ENCODE data around the gene ABCA7. TPM values are rescaled to one million over a fixed set of nuclear protein-coding genes. Genes with fewer than 3 reads are reported as not detected.

ABCA7 gene
- total RNA-seq, 2 experiments from 2014 or later, result 114 to 118 TPM

GRCh38 chr19:1015061-1015781, 24.7 kb upstream of the ABCA7 start:
- POLR2A ChIA-PET, result no interaction called here
- no peak overlapping the region for H3K4me3 Mint-ChIP-seq
- H3K4me1 Mint-ChIP-seq (ENCODE audit: low read depth), result peaks cover 25% of the 10 kb centered on the region
- TF ChIP-seq CTCF (IDR thresholded peaks at IDR 0.05), result no peak
- ATAC-seq (ENCODE audit: poor library complexity) (no peak), DNase-seq (no peak)
- Histone ChIP-seq H3K27me3 (ENCODE audit: control insufficient read depth in 1 of 2, insufficient read depth in 2 of 2, low read length in 2 of 2) (no peaks in the 10 kb centered on the region), H3K4me1 (ENCODE audit: insufficient read depth, low read length) (peaks cover 59% of the 10 kb centered on the region), H3K4me3 (ENCODE audit: low read length) (no peak overlapping the region), H3K27ac (ENCODE audit: low read depth in 1 of 2, low read length in 2 of 2) (no peak overlapping the region), H3K36me3 (ENCODE audit: insufficient read depth, low read length) (peaks cover 42% of the 10 kb centered on the region), H3K9me3 (ENCODE audit: control insufficient read depth in 1 of 2, insufficient read depth in 1 of 2, low read length in 2 of 2) (peaks cover 0 to 4% of the 10 kb centered on the region in 2 experiments)
- H3K9me3 Mint-ChIP-seq, result no peaks in the 10 kb centered on the region
- intact Hi-C loops (cut with DNase I, micrococcal nuclease), result no loop called here
- CTCF ChIA-PET, result no interaction called here
- H3K36me3 Mint-ChIP-seq (ENCODE audit: low read depth), result peaks cover 16% of the 10 kb centered on the region
- no peak overlapping the region for H3K27ac Mint-ChIP-seq
- no peaks in the 10 kb centered on the region for H3K27me3 Mint-ChIP-seq

- Histone ChIP-seq H3K9me3 (ENCODE audit: control insufficient read depth in 1 of 2, insufficient read depth in 1 of 2, low read length in 2 of 2) (peaks cover 0 to 4% of the 10 kb centered on the region in 2 experiments), H3K27me3 (ENCODE audit: control insufficient read depth in 1 of 2, insufficient read depth in 2 of 2, low read length in 2 of 2) (no peaks in the 10 kb centered on the region), H3K4me1 (ENCODE audit: insufficient read depth, low read length) (peaks cover 62% of the 10 kb centered on the region), H3K36me3 (ENCODE audit: insufficient read depth, low read length) (peaks cover 37% of the 10 kb centered on the region), H3K4me3 (ENCODE audit: low read length) (no peak overlapping the region), H3K27ac (ENCODE audit: low read depth in 1 of 2, low read length in 2 of 2) (no peak overlapping the region)
- CTCF ChIA-PET, result no interaction called here
- no peak for TF ChIP-seq CTCF (IDR thresholded peaks at IDR 0.05)
- Mint-ChIP-seq H3K36me3 (ENCODE audit: low read depth) (peaks cover 22% of the 10 kb centered on the region), H3K4me1 (ENCODE audit: low read depth) (peaks cover 25% of the 10 kb centered on the region), H3K9me3 (no peaks in the 10 kb centered on the region), H3K27me3 (no peaks in the 10 kb centered on the region), H3K27ac (peak overlapping the region; percentile 74), H3K4me3 (peak overlapping the region; percentile 71)
- ATAC-seq (ENCODE audit: poor library complexity), result no peak
- no peak for DNase-seq
- POLR2A ChIA-PET, result interaction anchor here (1.0 kb wide), 1 partner anchor 60 kb away, joined by 3 read pairs; no protein-coding TSS in a partner anchor
- intact Hi-C loops (cut with DNase I, micrococcal nuclease), result no loop called here
Observed at GRCh38 chr19:1015782-1016646, 23.9 kb upstream of the ABCA7 start.

GRCh38 chr19:1016647-1017114, 23.2 kb upstream of the ABCA7 start:
- Histone ChIP-seq H3K4me1 (ENCODE audit: insufficient read depth, low read length) (peaks cover 69% of the 10 kb centered on the region), H3K27ac (ENCODE audit: low read depth in 1 of 2, low read length in 2 of 2) (no peak overlapping the region), H3K36me3 (ENCODE audit: insufficient read depth, low read length) (peaks cover 37% of the 10 kb centered on the region), H3K4me3 (ENCODE audit: low read length) (no peak overlapping the region), H3K27me3 (ENCODE audit: control insufficient read depth in 1 of 2, insufficient read depth in 2 of 2, low read length in 2 of 2) (no peaks in the 10 kb centered on the region), H3K9me3 (ENCODE audit: control insufficient read depth in 1 of 2, insufficient read depth in 1 of 2, low read length in 2 of 2) (peaks cover 0 to 4% of the 10 kb centered on the region in 2 experiments)
- H3K27me3 Mint-ChIP-seq, result peaks cover 6% of the 10 kb centered on the region
- peak overlapping the region; percentile 74 for H3K27ac Mint-ChIP-seq
- peak overlapping the region; percentile 71 for H3K4me3 Mint-ChIP-seq
- H3K36me3 Mint-ChIP-seq (ENCODE audit: low read depth), result peaks cover 29% of the 10 kb centered on the region
- ATAC-seq (ENCODE audit: poor library complexity) (no peak), DNase-seq (no peak)
- TF ChIP-seq CTCF (IDR thresholded peaks at IDR 0.05), result no peak
- peaks cover 32% of the 10 kb centered on the region for H3K4me1 Mint-ChIP-seq (ENCODE audit: low read depth)
- H3K9me3 Mint-ChIP-seq, result no peaks in the 10 kb centered on the region
- ChIA-PET CTCF (no interaction called here), POLR2A (interaction anchor here (1.0 kb wide), 1 partner anchor 59 kb away, joined by 3 read pairs; no protein-coding TSS in a partner anchor)
- intact Hi-C loops (cut with DNase I, micrococcal nuclease), result no loop called here

All from CD4-positive, alpha-beta T cell (primary cell).